Measurements from ENCODE around the gene TEX261. TPM values are rescaled to one million over a fixed set of nuclear protein-coding genes. Genes with fewer than 3 reads are reported as not detected.

The TEX261 gene
- total and polyA plus RNA-seq, 12 donors: 17.9 to 96.6 (median 49.5) TPM

- H3K4me1 ChIP-seq (replicated peaks in 1 of 2): no peaks in the 10 kb centered on the region
- H3K27me3 ChIP-seq: no peaks in the 10 kb centered on the region
- 63 to 71% (median 64%) methylated on average over 6 of the region's 6 CpGs for WGBS, 4 donors
- H3K9me3 ChIP-seq (replicated peaks in 1 of 3): no peaks in the 10 kb centered on the region
- no peak for TF ChIP-seq POLR2A (IDR thresholded peaks at IDR 0.05)
- intact Hi-C loops (cut with DNase I): loop anchor here in 1 of 2 donors (5.0 kb wide), 1 partner anchor 80 kb away; no protein-coding TSS in a partner anchor
- no peaks in the 10 kb centered on the region for H3K36me3 ChIP-seq (replicated peaks in 1 of 2)
- DNase-seq: no peak
- no peak overlapping the region for H3K4me3 ChIP-seq
- no peak overlapping the region for H3K27ac ChIP-seq
These were observed 52.1 kb downstream of the TEX261 start for GRCh38 chr2:70942396-70943204.

DNA sequence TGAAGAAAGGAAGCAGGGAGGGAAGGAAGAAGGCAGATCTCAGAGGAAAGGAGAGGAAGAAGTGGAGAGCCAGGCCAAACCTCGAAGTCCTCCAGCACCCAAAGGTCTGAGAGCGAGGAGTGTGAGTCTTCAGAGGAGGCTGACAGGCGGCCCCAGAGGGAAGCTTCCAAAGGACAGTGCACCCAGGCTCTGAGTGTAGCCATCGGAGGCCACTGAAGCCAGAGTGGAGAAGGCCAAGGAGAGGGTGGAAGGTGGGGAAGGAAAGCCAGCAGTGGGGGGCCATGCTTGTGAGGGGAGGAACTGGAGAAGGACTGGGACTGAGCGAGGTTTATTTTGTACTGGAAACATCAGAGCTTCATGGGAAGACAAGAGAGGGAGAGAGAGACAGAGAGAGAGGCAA, 53.0 kb downstream of the TEX261 start:
- DNase-seq: no peak
- intact Hi-C loops (cut with DNase I): loop anchor here in 1 of 2 donors (5.0 kb wide), 1 partner anchor 79 kb away; no protein-coding TSS in a partner anchor
- H3K27ac ChIP-seq: no peak overlapping the region
- 74 to 93% (median 85%) methylated on average over 5 of the region's 5 CpGs for WGBS, 4 donors
- H3K36me3 ChIP-seq (replicated peaks in 1 of 2): no peaks in the 10 kb centered on the region
- TF ChIP-seq POLR2A (IDR thresholded peaks at IDR 0.05): no peak
- TF ChIP-seq, protein P1, sequence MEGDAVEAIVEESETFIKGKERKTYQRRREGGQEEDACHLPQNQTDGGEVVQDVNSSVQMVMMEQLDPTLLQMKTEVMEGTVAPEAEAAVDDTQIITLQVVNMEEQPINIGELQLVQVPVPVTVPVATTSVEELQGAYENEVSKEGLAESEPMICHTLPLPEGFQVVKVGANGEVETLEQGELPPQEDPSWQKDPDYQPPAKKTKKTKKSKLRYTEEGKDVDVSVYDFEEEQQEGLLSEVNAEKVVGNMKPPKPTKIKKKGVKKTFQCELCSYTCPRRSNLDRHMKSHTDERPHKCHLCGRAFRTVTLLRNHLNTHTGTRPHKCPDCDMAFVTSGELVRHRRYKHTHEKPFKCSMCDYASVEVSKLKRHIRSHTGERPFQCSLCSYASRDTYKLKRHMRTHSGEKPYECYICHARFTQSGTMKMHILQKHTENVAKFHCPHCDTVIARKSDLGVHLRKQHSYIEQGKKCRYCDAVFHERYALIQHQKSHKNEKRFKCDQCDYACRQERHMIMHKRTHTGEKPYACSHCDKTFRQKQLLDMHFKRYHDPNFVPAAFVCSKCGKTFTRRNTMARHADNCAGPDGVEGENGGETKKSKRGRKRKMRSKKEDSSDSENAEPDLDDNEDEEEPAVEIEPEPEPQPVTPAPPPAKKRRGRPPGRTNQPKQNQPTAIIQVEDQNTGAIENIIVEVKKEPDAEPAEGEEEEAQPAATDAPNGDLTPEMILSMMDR (IDR thresholded peaks at IDR 0.05): no peak
- H3K9me3 ChIP-seq (replicated peaks in 1 of 3): no peaks in the 10 kb centered on the region
- H3K4me3 ChIP-seq: no peak overlapping the region
- no peaks in the 10 kb centered on the region for H3K27me3 ChIP-seq
- no peaks in the 10 kb centered on the region for H3K4me1 ChIP-seq (replicated peaks in 1 of 2)

DNA sequence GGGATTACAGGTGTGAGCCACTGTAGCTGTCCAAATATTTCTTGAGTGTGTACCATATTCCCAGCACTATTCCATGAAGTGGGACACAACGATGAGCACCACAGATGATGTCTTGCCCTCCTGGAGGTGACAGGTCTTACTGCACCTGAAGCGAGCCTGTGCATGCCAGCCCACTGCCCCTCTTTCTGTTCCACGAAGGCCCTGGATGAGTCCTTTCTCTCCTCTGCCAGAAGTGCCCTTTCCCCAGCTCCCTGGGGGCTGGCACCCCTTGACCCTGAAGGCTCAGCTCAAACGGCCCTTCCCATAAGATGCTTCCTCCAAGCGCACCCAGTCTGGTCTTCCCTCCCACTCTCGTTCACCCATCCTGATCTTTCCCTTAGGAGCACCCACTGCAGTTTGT, 53.5 kb downstream of the TEX261 start:
- intact Hi-C loops (cut with DNase I): loop anchor here in 1 of 2 donors (5.0 kb wide), 1 partner anchor 79 kb away; no protein-coding TSS in a partner anchor
- no peak for TF ChIP-seq POLR2A (IDR thresholded peaks at IDR 0.05)
- TF ChIP-seq, protein P1 (IDR thresholded peaks at IDR 0.05): no peak
- no peak for DNase-seq
- H3K4me1 ChIP-seq (replicated peaks in 1 of 2): no peaks in the 10 kb centered on the region
- no peak overlapping the region for H3K27ac ChIP-seq
- H3K4me3 ChIP-seq: no peak overlapping the region
- H3K9me3 ChIP-seq (replicated peaks in 1 of 3): no peaks in the 10 kb centered on the region
- no peaks in the 10 kb centered on the region for H3K36me3 ChIP-seq (replicated peaks in 1 of 2)
- WGBS, 4 donors: 74 to 82% (median 78%) methylated on average over 6 of the region's 6 CpGs
- no peaks in the 10 kb centered on the region for H3K27me3 ChIP-seq

GRCh38 chr2:70939839-70940580, 54.7 kb downstream of the TEX261 start:
- no peak overlapping the region for H3K4me3 ChIP-seq
- H3K27me3 ChIP-seq: no peaks in the 10 kb centered on the region
- TF ChIP-seq POLR2A (IDR thresholded peaks at IDR 0.05): no peak
- TF ChIP-seq, protein P1 (IDR thresholded peaks at IDR 0.05): no peak
- no peak for DNase-seq
- intact Hi-C loops (cut with DNase I): loop anchor here in 1 of 2 donors (5.0 to 10.0 kb wide), 2 partner anchors 78 to 155 kb away; no protein-coding TSS in a partner anchor
- no peak overlapping the region for H3K27ac ChIP-seq
- no peaks in the 10 kb centered on the region for H3K4me1 ChIP-seq (replicated peaks in 1 of 2)
- no peaks in the 10 kb centered on the region for H3K36me3 ChIP-seq (replicated peaks in 1 of 2)
- WGBS, 4 donors: 81 to 86% (median 83%) methylated on average over 8 to 10 of the region's 10 CpGs
- no peaks in the 10 kb centered on the region for H3K9me3 ChIP-seq (replicated peaks in 1 of 3)

All from adrenal gland (tissue), 12 donors.